C4-2B (cell line): ENCODE measurements around the gene SELENOO.

Experiments used
- CTCF ChIP-seq: fragments of 450-650 bp; conservative IDR thresholded peaks from 2 replicates; pipeline ENCODE4 v1.5.1; 2017; ENCODE audit warnings: mild to moderate bottlenecking
- ZFX ChIP-seq: fragments of 450-650 bp; IDR thresholded peaks from 2 replicates; pipeline ENCODE4 v1.6.1; 2017

- TF ChIP-seq CTCF = no peak
- no peak for TF ChIP-seq ZFX
Observed at GRCh38 chr22:50183141-50183971, 17.5 kb upstream of the SELENOO start.
